K562 (cell line): Measurements from ENCODE around the gene CRYBG2. TPM values are rescaled to one million over a fixed set of nuclear protein-coding genes. Genes with fewer than 3 reads are reported as not detected.

ENCODE experiments used
- COPS2 ChIP-seq: fragments of 450-650 bp; conservative IDR thresholded peaks from 2 replicates; pipeline ENCODE4 v1.6.1; 2016; ENCODE audit warnings: mild to moderate bottlenecking, moderate library complexity
- MAFK ChIP-seq: IDR thresholded peaks from 2 replicates; pipeline ENCODE4 v1.6.1; 2011; ENCODE audit warnings: low read length, improper control_type of control experiment
- MYC ChIP-seq, 2 experiments: fragments of 250-450 bp in 1 of 2; sonication (Bioruptor Pico) in 1 of 2; IDR thresholded peaks; 2 replicates each; pipeline versions ENCODE4 v1.5.1 to v1.6.1; 2012 to 2021; ENCODE audit warnings: low read depth in 2 of 2, borderline replicate concordance in 1 of 2, improper control_type of control experiment in 1 of 2, low read length in 1 of 2, mild to moderate bottlenecking in 1 of 2, moderate library complexity in 1 of 2
- NCOR1 ChIP-seq: fragments of 450-650 bp; IDR thresholded peaks from 2 replicates; pipeline ENCODE4 v1.6.1; 2016; ENCODE audit warnings: mild to moderate bottlenecking, moderate library complexity
- NFRKB ChIP-seq: fragments of 450-650 bp; IDR thresholded peaks from 2 replicates; pipeline ENCODE4 v1.6.1; 2016; ENCODE audit warnings: low read depth
- RBM14 ChIP-seq: fragments of 200-400 bp; formaldehyde crosslinking; IDR thresholded peaks from 2 replicates; pipeline ENCODE4 v1.6.1; 2018; ENCODE audit warnings: low read depth, mild to moderate bottlenecking, low read length, moderate library complexity, borderline replicate concordance; ENCODE audit not compliant: insufficient read depth
- STAG1 ChIP-seq: sonication (generic); formaldehyde crosslinking; IDR thresholded peaks from 2 replicates; pipeline ENCODE4 v1.5.0; 2020; ENCODE audit warnings: missing genetic modification reagents, borderline replicate concordance
- TEAD2 ChIP-seq: fragments of 450-650 bp; IDR thresholded peaks from 2 replicates; pipeline ENCODE4 v1.6.1; 2016; ENCODE audit warnings: missing genetic modification characterization, control low read depth, missing compliant biosample characterization
- ZNF316 ChIP-seq: fragments of 450-650 bp; IDR thresholded peaks from 2 replicates; pipeline ENCODE4 v1.6.1; 2016
- polyA plus RNA-seq, 8 experiments: library from polyadenylated mRNA; depleted of rRNA in 4 of 8; stranded (reverse) in 5 of 8; unstranded in 3 of 8; fragments of >200 nt; fragmentation: Nextera tagmentation in 2 of 8; fragmentation: Illumina TruSeq in 1 of 8; extraction: Ambion mirVana in 2 of 8; extraction: Trizol in 1 of 8; gene quantifications; 2 replicates each; pipeline versions ENCODE4 v1.2.1 to v1.2.3, GENCODE V29; 2011 to 2014; ENCODE audit warnings: inconsistent platforms in 1 of 8, missing spikeins in 1 of 8
- total RNA-seq, 7 experiments: library from RNA; depleted of rRNA in 6 of 7; stranded (reverse); fragments of >200 nt in 6 of 7; fragmentation: Illumina TruSeq in 2 of 7; extraction: Trizol in 2 of 7; gene quantifications; 2 replicates each; pipeline versions ENCODE4 v1.2.1 to v1.2.3, GENCODE V29; 2011 to 2021; ENCODE audit warnings: low replicate concordance in 1 of 7
- TF ChIP-seq, protein P1 (sequence below): fragments of 450-650 bp; conservative IDR thresholded peaks from 2 replicates; pipeline ENCODE4 v1.6.1; 2016; ENCODE audit warnings: missing genetic modification characterization, low read depth, mild to moderate bottlenecking, missing compliant biosample characterization, moderate library complexity
- TF ChIP-seq, protein P2 (sequence below): fragments of 450-650 bp; IDR thresholded peaks from 2 replicates; pipeline ENCODE4 v1.6.1; 2016; ENCODE audit warnings: low read depth, mild to moderate bottlenecking, moderate library complexity
- TF ChIP-seq, protein P3 (sequence below): fragments of 200-800 bp; sonication (Bioruptor generic); IDR thresholded peaks from 2 replicates; pipeline ENCODE4 v1.6.1; 2016; ENCODE audit warnings: missing genetic modification characterization, missing compliant biosample characterization
- TF ChIP-seq, protein P4 (sequence below): IDR thresholded peaks from 2 replicates; pipeline ENCODE4 v1.6.1; 2016; ENCODE audit warnings: missing genetic modification characterization, missing compliant biosample characterization

The CRYBG2 gene
- total and polyA plus RNA-seq, 9 of the 15 experiments (the other 6 are each of a cell fraction or from before 2014, with no cell fraction given), result 0.39 to 8.5 (median 3.7) TPM

DNA sequence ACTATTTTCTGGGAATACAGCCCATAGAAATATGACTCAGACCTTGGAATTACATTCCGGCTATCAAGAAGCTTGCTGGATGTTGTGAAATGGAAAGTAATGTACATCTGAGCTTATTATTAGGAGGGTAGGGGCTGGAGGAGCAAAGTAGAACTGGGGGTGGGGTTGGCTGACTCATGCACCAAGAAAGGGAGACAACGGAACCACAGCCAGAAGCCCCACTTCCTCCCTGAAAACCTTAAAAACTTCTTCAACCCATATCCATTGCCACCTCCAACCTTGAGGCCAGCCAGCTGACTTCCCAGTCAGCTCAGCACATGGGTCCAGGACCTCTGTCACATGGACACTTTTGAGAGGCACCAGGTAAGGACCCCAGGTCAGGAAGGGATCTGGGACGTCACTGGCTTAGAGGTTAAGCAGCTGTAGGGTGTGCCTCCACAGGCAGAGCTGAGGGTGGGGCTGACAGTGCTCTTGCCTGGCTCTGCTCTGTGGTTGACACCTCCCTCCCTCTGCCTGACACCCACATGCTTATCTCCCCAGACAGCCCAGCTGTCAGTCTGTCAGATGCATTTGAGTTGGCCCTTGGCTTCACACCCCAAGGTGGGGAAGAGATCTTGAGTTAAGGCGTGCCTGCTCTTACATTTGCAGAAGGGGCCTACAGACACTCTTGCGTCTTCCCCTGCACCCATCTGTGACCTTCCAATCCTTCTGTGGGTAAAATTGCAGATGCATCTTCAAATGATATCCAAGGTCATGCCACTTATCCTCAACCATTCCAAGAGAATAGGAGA lies 24.4 kb upstream of the CRYBG2 start (continued):
- TF ChIP-seq STAG1 (CRISPR knock-in tag), result no peak
- TF ChIP-seq, protein P1, sequence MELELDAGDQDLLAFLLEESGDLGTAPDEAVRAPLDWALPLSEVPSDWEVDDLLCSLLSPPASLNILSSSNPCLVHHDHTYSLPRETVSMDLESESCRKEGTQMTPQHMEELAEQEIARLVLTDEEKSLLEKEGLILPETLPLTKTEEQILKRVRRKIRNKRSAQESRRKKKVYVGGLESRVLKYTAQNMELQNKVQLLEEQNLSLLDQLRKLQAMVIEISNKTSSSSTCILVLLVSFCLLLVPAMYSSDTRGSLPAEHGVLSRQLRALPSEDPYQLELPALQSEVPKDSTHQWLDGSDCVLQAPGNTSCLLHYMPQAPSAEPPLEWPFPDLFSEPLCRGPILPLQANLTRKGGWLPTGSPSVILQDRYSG (tag), result 0 out of 2 replicates have a peak, but pooled peaks have one; percentile 51
- peak; percentile 29; the same call in 1 of the 2 replicates for TF ChIP-seq MAFK
- peak; percentile 66 for TF ChIP-seq ZNF316
- TF ChIP-seq, protein P2, sequence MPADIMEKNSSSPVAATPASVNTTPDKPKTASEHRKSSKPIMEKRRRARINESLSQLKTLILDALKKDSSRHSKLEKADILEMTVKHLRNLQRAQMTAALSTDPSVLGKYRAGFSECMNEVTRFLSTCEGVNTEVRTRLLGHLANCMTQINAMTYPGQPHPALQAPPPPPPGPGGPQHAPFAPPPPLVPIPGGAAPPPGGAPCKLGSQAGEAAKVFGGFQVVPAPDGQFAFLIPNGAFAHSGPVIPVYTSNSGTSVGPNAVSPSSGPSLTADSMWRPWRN, result peak; percentile 49; the same call in 1 of the 2 replicates
- TF ChIP-seq, protein P3, sequence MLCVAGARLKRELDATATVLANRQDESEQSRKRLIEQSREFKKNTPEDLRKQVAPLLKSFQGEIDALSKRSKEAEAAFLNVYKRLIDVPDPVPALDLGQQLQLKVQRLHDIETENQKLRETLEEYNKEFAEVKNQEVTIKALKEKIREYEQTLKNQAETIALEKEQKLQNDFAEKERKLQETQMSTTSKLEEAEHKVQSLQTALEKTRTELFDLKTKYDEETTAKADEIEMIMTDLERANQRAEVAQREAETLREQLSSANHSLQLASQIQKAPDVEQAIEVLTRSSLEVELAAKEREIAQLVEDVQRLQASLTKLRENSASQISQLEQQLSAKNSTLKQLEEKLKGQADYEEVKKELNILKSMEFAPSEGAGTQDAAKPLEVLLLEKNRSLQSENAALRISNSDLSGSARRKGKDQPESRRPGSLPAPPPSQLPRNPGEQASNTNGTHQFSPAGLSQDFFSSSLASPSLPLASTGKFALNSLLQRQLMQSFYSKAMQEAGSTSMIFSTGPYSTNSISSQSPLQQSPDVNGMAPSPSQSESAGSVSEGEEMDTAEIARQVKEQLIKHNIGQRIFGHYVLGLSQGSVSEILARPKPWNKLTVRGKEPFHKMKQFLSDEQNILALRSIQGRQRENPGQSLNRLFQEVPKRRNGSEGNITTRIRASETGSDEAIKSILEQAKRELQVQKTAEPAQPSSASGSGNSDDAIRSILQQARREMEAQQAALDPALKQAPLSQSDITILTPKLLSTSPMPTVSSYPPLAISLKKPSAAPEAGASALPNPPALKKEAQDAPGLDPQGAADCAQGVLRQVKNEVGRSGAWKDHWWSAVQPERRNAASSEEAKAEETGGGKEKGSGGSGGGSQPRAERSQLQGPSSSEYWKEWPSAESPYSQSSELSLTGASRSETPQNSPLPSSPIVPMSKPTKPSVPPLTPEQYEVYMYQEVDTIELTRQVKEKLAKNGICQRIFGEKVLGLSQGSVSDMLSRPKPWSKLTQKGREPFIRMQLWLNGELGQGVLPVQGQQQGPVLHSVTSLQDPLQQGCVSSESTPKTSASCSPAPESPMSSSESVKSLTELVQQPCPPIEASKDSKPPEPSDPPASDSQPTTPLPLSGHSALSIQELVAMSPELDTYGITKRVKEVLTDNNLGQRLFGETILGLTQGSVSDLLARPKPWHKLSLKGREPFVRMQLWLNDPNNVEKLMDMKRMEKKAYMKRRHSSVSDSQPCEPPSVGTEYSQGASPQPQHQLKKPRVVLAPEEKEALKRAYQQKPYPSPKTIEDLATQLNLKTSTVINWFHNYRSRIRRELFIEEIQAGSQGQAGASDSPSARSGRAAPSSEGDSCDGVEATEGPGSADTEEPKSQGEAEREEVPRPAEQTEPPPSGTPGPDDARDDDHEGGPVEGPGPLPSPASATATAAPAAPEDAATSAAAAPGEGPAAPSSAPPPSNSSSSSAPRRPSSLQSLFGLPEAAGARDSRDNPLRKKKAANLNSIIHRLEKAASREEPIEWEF (CRISPR knock-in tag), result peak; percentile 82
- TF ChIP-seq MYC (IDR thresholded peaks at IDR 0.05; ENCODE audit: low read depth, low read length), result peak; percentile 84
- no peak for TF ChIP-seq MYC (CRISPR knock-in tag; IDR thresholded peaks at IDR 0.05; ENCODE audit: borderline replicate concordance, low read depth)
- TF ChIP-seq, protein P4, sequence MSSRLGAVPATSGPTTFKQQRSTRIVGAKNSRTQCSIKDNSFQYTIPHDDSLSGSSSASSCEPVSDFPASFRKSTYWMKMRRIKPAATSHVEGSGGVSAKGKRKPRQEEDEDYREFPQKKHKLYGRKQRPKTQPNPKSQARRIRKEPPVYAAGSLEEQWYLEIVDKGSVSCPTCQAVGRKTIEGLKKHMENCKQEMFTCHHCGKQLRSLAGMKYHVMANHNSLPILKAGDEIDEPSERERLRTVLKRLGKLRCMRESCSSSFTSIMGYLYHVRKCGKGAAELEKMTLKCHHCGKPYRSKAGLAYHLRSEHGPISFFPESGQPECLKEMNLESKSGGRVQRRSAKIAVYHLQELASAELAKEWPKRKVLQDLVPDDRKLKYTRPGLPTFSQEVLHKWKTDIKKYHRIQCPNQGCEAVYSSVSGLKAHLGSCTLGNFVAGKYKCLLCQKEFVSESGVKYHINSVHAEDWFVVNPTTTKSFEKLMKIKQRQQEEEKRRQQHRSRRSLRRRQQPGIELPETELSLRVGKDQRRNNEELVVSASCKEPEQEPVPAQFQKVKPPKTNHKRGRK (tag), result 0 out of 2 replicates have a peak, but pooled peaks have one; percentile 13
- TF ChIP-seq RBM14, result no peak
- TF ChIP-seq COPS2, result no peak
- peak; percentile 94 for TF ChIP-seq NCOR1
- TF ChIP-seq TEAD2 (tag), result peak; percentile 42; the same call in 1 of the 2 replicates
- peak; percentile 52; the same call in 1 of the 2 replicates for TF ChIP-seq NFRKB
